GM20431 (cell line): ENCODE results near the gene CD300LB.
"Not testable (repeated sequence)": the region's sequence is repeated elsewhere in the genome, so short reads cannot be mapped to it uniquely, and the experiment has no call there.

ENCODE experiments used
- in situ Hi-C: fragments of 300-500 bp; cut with MseI, MboI; formaldehyde crosslinking; loops from one replicate; pipeline ENCODE4 v1.15.0; 2020; ENCODE audit warnings: low sequenced_read_pairs; ENCODE audit not compliant: unreplicated experiment

Gene CD300LB

DNA sequence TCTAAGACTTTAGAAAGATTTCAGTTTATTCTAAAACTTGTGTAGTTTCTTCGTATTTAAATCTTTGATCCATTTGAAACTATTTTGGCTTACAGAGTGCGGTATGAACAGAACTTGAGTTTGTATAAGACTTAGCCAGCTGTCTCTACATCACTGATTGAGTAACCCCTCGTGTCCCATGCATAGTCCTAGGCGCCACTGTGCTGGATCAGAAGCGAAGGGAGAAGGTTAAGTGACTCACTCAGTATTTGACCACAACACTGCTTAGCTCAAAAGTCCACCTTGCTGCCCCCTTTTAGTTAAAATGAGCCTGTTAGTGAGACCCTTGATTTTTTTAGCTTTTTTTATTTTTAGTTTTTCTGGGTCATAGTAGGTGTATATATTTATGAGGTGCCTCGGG lies 28.4 kb downstream of the CD300LB start:
- in situ Hi-C loops, result no loop called here

DNA sequence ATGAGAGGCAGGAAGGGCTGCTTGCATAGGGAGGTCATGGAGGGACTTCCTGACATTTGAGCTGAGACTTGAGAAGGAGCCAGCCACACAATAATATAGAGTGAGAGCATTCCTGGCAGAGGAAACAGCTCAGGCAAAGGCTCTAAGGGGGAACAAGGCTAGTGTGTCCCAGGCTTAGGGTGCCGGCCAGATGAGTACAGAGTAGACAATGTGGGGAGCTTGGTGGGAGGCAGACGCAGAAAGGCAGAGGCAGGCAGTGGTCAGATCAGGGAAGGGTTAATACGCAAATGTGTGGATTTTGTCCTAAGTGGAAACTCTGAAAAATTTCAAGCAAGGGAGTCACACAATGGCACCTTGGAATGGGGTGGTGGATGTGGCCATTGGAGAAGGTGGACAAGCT lies 31.3 kb downstream of the CD300LB start:
- in situ Hi-C loops, result loop anchor here (10.0 kb wide), 1 partner anchor 115 kb away; no protein-coding TSS in a partner anchor

DNA sequence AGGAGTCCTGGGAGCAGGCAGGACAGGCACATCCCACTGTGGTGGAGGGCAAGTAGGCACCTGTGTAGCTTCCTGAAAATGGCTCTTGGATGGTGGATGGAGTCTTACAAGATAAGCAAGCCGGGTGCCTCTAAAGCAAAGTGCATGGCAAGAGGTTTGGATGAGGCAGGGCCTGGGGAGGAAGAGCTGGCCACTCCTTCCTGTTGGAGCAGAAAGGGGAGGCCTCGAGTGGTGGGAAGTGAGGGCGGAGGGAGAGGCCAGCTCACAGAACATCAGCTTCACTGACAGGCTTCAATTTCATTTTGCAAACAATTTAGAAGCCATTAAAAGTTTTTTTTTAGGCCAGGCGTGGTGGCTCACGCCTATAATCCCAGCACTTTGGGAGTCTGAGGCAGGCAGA lies 33.8 kb downstream of the CD300LB start:
- in situ Hi-C loops, result loop anchor here (10.0 kb wide), 1 partner anchor 113 kb away; no protein-coding TSS in a partner anchor

DNA sequence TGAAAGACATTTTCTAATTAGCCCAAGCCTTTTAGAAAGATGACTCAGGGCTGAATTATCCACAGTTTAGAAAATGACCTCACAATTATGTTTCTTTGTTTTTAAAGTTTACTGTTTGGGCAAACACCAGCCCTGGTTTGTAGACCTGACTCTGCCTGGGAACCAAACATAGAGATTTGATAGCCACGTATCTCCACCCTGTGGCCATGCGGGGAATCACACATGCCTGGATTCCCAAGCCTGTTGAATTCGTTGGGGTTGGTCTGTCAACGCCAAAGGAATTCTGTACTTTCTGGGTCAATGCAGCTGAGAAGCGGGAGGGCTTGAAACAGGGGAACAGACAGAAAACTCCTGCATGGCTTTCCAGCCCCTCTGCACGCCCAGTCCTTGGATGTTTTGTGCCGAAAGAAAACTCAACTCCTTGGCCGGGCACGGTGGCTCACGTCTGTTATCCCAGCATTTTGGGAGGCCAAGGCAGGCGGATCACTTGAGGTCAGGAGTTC lies 37.9 kb downstream of the CD300LB start:
- in situ Hi-C loops, result loop anchor here (10.0 kb wide), 1 partner anchor 109 kb away; no protein-coding TSS in a partner anchor

DNA sequence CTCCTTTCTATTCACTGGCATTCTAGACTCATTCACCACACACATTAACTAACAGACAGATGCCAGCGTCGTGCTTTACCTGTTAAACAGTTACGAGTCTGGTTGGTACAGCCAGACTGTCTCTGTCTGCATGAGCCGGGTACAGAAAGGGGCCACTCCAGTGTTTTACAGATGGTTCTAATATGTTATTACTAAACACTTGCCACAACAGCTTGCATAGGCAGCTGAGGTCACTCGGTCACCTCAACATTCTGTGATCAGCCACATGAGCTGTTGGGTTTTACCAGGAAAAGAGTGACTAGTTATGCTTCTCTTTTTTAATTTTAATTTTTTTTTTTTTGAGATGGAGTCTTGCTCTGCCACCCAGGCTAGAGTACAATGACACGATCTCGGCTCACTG lies 39.6 kb downstream of the CD300LB start:
- in situ Hi-C loops, result loop anchor here (10.0 kb wide), 1 partner anchor 107 kb away; no protein-coding TSS in a partner anchor

DNA sequence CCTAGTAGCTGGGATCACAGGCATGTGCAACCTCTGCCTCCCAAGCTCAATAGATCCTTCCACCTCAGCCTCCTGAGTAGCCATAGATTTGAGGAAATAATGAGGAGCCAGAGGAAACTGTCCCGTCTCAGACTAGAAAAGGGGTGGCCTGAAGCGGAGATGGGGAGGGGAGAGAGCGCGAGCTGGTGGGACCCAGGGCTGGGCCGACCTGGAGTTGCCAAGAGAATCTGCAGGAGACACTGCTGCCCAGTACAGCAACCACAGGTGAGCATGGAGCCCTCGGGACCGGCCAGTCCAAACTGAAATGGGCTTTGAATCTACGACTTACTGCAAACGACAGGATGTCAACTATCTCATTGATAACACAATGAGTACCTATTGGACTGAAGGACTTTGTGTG lies 40.6 kb downstream of the CD300LB start:
- in situ Hi-C loops, result loop anchor here (10.0 kb wide), 1 partner anchor 106 kb away; no protein-coding TSS in a partner anchor

DNA sequence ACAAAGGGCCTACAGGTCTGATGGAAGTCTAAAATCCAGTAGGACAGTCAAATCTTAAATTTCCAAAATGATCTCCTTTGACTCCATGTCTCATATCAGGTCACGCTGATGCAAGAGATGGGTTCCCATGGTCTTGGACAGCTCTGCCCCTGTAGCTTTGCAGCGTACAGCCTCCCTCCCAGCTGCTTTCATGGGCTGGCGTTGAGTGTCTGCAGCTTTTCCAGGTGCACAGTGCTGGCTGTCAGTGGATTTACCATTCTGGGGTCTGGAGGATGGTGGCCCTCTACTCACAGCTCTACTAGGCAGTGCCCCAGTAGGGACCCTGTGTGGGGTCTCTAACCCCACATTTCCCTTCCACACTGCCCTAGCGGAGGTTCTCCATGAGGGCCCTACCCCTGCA lies 43.0 kb downstream of the CD300LB start:
- in situ Hi-C loops, result not testable (repeated sequence)

DNA sequence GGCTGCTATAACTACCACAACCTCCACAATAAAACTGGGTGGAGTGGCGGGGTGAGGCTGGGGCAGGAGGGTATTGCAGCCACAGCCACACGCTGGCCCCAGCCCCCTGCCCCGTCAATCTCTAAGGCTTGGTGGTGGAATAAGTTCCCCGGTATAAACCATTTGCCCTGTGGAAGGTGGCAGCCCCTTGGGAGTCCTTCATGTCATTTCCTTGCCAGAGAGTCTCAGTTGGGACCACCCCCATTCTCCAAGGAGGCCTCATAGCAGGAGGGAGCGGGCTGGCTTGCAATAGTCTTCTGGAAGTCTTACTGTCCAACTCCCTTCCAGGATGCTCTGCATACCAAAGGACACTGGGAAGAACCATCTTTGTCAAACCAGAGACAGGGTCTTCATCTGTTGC lies 45.4 kb downstream of the CD300LB start:
- in situ Hi-C loops, result no loop called here

DNA sequence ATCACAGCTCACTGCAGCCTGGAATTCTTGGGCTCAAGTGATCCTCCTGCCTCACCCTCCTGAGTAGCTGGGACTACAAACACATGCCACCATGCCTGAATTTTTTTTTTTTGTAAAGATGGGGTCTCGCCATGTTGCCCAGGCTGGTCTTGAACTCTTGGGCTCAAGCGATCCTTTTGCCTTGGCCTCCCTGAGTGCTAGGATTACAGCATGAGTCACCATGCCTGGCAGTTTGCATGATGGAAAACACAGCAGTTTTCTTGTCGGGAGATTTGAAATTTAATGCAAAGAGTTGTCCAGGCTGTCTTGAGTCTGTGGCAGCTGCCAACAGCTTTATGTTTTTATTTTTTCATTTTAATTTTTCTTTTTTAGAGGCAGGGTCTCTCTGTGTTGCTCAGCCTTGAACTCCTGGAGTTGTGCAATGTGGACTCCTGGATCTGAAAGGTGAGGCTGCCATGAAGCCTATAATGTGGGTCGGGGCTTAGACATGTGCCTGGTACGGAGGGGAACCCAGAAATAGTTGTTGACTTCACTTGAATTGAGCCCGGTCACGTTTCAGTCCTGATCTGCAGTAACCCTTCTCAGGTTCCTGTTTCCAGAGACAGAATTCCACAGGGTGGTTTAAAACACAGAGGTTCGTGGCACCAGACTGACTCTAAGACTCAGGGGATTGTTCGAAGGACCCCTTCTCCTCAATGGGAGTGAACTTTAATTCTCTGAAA lies 46.1 kb downstream of the CD300LB start:
- in situ Hi-C loops, result no loop called here

DNA sequence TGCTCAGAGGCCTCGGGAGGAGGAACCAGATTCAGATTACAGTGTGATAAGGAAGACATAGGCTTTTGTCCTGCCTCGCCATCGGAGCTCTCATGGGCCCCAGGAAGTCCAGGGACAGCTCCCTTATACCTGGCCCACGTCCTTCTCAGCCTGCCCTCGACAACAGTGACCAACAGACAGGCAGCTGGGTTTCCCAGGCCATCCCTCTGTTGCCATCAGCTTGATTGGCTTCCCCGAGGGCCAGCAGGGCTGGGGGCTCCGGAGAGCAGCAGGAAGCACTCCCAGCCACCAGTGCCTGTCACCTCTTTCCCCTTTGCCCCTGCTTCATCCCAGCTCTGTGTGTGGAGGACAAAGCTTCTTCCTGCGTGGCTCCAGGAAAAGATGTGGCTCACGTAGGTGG lies 47.2 kb downstream of the CD300LB start:
- in situ Hi-C loops, result no loop called here

DNA sequence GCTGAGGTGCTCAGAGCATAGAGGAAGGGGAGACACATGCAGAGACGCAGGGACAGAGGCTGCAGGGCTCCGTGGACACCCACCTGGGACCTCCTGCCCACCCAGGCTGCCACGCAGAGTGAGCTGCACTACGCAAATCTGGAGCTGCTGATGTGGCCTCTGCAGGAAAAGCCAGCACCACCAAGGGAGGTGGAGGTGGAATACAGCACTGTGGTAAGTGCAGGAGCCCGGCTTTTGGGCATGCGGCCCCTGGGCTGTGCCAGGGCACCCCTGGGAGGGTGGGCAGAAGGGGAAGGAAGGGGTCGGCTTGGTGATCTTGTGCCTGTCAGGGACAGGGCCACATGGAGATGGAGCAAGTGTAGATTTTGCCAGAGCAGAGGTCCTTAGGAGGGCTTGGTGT lies 49.7 kb downstream of the CD300LB start:
- in situ Hi-C loops, result no loop called here

DNA sequence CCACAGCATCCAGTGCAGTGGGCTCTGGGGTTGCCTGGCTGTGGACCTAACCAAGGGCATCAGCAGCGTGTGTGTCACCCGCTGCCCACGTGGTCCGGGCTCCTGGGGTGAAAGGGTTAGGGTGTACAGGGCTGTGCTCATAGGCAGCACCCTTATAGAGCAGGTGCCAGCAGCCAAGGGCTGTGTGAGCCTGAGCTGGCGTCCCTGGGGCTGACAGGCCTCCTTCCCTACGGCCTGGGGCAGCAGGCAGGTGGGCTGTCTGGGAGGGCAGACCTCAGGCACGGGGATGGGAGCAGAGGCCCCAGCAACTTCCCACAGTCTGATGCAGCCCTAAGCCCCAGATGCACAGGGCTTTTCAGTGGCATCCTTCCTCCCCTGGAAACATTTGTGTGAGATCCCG lies 51.0 kb downstream of the CD300LB start:
- in situ Hi-C loops, result no loop called here

DNA sequence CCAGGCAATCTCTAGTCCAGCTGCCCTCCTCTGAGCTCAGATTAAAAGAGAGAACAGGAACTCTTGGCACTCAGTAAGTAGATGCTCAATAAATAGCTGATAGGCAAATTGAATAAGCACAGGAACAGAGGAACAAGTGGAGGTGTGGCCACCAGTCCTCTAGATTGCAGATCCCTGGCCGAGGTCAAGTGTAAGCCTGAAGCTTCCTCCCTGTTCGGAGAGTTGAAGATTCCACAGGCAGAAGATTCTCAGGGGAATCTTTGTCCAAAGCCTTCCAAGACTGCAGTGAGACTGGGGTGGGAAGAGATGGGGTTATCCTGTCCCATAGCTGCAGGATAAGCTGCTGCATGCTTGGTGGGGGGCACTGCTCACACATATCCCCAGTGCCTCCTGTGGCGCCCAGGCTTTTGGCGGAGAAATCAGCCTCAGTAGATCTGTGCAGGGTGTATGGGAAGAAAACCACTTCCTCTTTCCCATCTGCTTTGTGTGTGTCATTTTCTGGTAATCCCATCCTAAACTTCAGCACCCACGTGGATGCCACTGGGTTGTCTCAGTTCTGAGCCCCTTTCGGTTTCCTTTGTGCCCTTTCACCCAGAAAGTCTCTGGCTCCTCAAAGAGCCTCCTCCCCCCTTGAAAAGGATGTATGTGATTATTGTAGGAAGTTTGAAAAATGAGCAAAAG lies 52.7 kb downstream of the CD300LB start:
- in situ Hi-C loops, result no loop called here

DNA sequence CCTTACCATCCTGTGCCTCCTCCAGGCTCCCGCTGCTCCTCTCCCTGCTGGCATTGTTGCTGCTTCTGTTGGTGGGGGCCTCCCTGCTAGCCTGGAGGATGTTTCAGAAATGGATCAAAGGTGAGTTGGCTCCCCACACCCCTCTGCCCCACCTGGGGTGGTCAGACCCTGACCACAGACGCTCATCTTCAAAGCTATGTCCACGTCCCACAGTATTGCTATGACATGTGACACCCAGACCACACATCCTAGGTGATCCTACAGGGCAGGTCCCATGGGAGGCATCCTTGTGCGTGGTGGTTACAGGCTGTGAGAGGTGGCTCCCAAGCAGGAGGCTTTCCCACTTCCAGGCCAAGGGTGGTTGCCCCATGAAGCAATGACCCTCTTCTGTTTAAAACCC lies 53.9 kb downstream of the CD300LB start:
- in situ Hi-C loops, result no loop called here

DNA sequence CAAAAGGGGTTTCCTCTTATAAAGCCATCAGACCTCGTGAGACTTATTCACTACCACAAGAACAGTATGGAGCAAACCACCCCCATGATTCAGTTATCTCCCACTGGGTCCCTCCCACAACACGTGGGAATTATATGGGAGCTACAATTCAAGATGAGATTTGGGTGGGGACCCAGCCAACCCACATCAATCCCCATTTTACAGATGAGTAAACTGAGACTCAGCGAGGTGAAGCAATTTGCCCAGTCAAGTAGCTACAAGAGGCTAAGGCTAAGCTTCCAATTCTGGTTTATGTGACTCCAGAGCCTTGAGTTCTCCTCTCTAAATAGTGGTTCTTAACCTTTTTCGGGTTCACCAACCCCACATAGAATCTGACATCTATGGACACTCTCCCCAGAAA lies 56.1 kb downstream of the CD300LB start:
- in situ Hi-C loops, result no loop called here

DNA sequence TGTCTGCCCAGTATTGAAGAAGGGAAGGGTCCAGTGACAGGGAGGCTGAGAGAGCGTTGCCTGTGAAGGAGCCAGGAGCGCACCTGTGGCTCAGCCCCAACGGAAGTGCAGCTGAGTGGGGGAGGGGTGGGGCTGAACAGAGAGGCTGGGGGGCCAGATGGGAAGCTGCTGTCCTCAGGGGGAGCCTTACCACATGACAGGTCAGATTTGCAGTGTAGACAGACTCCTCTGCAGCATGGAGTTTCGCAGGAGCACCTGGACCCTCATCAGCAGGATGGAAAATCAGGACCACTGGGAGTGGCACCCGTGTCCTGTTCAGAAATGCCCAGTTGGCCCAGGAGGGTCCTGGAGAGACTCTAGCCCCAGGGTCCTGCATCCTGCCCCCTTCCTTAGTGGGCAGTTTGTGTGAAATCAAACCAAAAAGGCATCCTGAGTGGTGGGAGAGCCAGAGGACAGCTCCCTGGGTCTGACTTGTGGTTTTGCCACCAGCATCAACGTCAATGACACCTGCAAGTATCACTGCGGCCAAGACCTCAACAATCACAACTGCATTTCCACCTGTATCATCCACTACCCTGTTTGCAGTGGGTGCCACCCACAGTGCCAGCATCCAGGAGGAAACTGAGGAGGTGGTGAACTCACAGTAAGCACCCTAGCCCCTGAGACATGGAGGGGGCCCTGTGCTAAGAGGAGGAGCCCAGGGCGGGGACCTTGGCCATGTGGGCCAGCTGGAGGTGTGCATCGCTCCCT lies 57.1 kb downstream of the CD300LB start:
- in situ Hi-C loops, result no loop called here

DNA sequence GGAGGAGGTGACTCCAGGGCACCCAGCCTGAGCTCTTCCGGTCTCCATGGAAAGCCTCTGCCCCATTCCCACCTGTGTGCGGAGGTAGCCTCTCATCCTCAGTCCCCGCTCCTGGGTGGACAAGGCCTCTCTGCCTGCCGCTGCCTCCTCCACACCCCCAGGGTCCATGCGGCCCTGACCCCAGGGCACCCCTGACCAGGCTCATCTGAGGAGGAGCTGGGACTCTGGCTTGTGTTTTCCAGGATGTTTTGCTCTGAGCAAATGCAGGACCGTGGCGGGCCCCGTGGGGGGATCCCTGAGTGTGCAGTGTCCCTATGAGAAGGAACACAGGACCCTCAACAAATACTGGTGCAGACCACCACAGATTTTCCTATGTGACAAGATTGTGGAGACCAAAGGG lies 58.0 kb downstream of the CD300LB start:
- in situ Hi-C loops, result no loop called here

DNA sequence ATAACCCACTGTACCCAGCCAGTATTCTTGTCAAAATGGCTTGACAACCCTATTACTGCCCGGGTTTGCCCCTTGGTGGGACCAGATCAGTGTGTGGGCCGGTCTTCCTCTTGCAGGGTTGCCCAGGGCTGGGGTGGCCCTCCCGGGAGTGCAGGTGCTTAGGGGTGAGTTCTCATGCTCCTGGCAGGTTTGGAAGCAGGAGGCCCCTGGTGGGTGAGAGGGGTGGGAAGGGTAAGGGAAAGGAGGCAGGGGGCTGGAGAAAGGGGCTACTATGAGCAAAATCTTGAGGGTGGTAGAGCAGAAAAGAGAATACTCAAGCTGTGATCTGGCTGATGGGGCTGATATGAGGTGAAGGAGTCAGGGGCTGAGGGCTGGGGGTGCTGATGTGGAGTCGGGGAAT lies 58.4 kb downstream of the CD300LB start:
- in situ Hi-C loops, result no loop called here

DNA sequence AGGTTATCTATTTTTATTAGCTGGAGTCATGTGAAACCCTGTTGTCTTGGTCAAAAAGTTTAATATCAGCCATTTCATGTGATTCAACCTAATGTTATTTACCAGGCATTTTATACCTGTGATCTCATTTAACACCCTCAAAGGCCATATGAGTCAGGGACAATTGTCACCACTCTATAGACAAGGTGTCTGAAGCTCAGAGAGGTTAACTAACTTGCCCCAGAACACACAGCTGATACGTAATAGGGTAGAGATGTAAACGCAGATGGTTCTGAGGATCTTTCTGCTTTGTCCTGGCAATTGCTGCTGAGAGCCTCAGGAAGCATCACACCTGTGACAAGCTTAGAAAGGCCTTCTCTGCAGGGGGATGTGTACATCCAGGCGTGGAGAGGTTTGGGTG lies 59.9 kb downstream of the CD300LB start:
- in situ Hi-C loops, result no loop called here
